Parietal lobe (tissue), 2 donors: Measurements from ENCODE around the gene NUCKS1. TPM values are rescaled to one million over a fixed set of nuclear protein-coding genes. Genes with fewer than 3 reads are reported as not detected.

ENCODE experiments used
- small RNA-seq: library from RNA; depleted of rRNA; stranded (forward); fragments of <200 nt; gene quantifications from one replicate; pipeline ENCODE3, GENCODE V24; 2014; ENCODE audit warnings: low replicate concordance
- total RNA-seq: library from RNA; depleted of rRNA; stranded (reverse); fragments of >200 nt; gene quantifications from one replicate; pipeline ENCODE4 v1.2.3, GENCODE V29; 2014

NUCKS1 gene, protein sequence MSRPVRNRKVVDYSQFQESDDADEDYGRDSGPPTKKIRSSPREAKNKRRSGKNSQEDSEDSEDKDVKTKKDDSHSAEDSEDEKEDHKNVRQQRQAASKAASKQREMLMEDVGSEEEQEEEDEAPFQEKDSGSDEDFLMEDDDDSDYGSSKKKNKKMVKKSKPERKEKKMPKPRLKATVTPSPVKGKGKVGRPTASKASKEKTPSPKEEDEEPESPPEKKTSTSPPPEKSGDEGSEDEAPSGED
- 195 TPM for total RNA-seq

DNA sequence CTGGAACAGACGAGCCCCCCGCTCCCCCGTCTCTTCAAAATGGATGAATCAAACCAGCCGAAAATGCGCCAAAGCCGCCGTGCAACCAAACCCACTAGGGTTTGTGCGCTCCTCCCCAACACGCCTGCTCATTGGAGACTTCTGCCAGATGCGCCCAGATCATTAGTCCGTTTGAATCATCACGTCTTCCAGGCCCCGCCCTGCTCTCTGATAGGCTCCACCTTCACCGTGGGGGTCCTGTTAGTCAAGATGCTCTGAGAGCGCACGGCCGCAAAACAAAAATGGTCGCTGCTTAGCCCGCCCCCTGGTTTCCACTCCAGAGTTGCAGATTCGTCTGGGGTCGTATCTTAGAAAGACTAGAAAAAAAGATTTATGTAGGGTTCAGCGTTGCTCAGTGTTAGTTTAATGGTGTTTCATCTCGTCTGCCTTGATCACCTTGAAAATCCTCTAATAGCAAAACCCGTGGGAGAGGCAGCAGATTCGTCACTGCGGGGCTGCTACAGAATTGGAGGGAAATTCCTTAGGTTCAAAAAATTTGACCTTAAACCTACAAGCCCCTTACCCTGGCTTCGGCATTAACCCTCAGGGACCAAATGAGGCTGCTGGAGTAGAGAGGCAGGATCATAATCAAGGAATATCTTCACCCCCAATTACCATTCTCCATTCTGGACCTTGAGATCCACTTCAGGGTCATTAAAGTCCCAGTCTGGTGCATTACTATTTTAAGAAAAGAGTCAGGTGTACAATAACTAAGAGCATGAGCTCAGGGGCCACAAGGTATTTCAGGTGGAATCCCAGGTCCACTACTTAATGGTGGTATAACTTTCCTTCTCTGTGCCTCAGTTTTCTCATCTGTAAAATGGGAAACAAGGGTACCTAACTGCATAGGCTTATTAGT lies at the start of gene NUCKS1:
TSS of gene NUCKS1 (minus strand) at position 45 of the 898 bp plus-strand sequence. CDS start 209 bp downstream, outside the sequence.

DNA sequence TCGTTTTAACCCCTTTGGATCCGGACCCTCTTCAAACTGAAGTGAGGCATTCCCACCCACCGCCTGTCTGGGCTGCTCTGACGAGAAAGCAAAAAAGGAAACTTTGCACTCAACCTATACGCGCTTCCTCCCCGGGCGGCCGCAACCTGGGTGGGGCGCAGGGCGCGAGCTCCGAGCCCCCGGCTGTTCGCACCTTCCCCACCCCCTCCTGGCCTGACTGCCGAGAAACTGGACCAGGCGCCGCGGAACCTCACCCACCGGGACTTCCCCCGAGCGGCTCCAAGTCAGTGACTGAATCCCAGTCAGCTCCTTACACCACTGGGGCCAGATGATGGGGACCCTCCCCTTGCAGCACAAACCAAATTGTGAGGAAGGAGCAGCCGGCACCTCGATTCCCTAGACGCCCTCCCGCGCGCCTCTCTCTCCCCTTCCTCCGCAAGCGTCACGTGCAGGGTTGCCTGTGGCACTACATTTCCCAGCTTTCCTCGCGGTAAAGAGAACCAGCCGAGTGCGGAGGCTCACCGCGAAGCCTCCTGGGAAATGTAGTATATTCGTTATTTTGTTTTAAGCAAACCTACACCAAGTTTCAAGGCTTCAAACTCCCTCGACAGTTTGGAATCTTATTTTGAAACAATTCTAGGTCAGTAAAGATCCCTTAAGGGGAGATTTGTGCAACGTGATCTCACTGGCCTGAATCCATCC lies 25.2 kb upstream of the NUCKS1 start, which contains the start of gene RAB29:
TSS of gene RAB29 (minus strand) at position 468 of the 702 bp plus-strand sequence. CDS start 526 bp downstream, outside the sequence.

DNA sequence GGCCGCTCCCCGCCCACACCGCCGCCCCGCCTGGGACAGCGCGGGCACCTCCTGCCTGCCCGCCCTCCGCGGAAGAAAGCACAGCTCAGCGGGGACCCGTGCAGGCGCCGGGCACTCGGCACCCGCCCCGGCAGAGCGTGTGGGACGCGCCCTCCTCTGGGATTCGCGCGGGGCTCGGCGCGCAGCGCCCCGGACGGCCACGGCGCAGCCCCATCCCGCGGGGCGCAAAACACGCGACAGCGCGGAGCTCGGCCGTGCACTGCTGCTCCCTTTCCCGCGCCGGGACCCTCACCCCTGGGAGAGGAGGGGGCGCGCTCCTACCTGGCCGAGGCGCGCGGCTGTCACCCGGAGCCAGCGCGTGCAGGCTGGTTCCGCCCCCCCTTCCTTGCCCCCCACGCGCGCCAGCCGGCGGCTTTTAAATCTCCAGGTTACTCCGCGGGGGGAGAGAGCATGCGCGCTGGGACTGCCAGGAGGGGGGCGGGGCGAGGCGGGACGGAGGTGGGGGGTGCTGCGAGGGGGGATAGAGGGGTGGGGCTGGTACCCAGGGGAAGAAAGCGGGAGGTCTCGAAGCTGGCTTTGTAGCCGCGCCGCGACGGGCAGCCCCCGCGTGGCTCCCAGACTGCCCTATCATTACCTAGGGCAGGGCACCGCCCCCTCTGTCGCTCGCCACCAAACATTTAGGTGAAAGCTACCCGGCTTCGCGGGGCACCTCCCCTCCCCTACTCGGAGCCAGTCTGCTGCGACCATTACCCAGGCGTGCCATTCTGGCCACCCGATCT lies 69.7 kb downstream of the NUCKS1 start, which contains the start of gene SLC45A3:
TSS of gene SLC45A3 (minus strand) at position 437 of the 779 bp plus-strand sequence. CDS start 15,853 bp downstream, outside the sequence.

Small RNAs within 50 kb of the gene (small RNA-seq; reads per million reads assigned to genes)
- gene RF00017 (not detected), gene RF00139 (not detected)

Other genes with a start within 250 kb of the NUCKS1 start
- gene CDK18, start 245.5 kb downstream of the NUCKS1 start, total RNA-seq = 1.3 TPM
- gene ELK4, start 118.2 kb downstream of the NUCKS1 start, total RNA-seq = 18.5 TPM
- gene SLC45A3, start 69.7 kb downstream of the NUCKS1 start, total RNA-seq = 3.8 TPM
- gene RAB29, start 25.3 kb upstream of the NUCKS1 start, total RNA-seq = 8.5 TPM
- gene SLC41A1, start 63.0 kb upstream of the NUCKS1 start, total RNA-seq = 11.0 TPM
- gene PM20D1, start 100.0 kb upstream of the NUCKS1 start, total RNA-seq = not detected
- not detected for gene SLC26A9, start 193.3 kb upstream of the NUCKS1 start, total RNA-seq